Measurements from ENCODE around the gene NEK9. TPM values are rescaled to one million over a fixed set of nuclear protein-coding genes. Genes with fewer than 3 reads are reported as not detected.
"Not testable (repeated sequence)": the region's sequence is repeated elsewhere in the genome, so short reads cannot be mapped to it uniquely, and the experiment has no call there.

NEK9 gene
- 100 to 1,000 TPM; 120 to 150 (median 133) TPM for polyA plus RNA-seq (ENCODE audit: insufficient read length in 4 of 4)

- DNase-seq (ENCODE audit: low read depth in 4 of 4, low spot score in 2 of 4): peak; percentile 80 to 90 (median 85)
Measured at GRCh38 chr14:75126679-75127473, at the start of gene NEK9. Gene NEK9 (minus strand): TSS chr14:75127048. CDS start chr14:75126921, 127 bp downstream.

GRCh38 chr14:75176142-75176820 lies 49.4 kb upstream of the NEK9 start, which contains the start of gene TMED10:
Gene TMED10 (minus strand): TSS chr14:75176612. CDS start chr14:75176579, 33 bp downstream.
- DNase-seq (ENCODE audit: low read depth in 4 of 4, low spot score in 2 of 4): peak; percentile 85 to 97 (median 91)

GRCh38 chr14:75175677-75176141 lies 48.9 kb upstream of the NEK9 start:
- DNase-seq (ENCODE audit: low read depth in 4 of 4, low spot score in 2 of 4): no peak

GRCh38 chr14:75174066-75174465 lies 47.2 kb upstream of the NEK9 start:
- DNase-seq (ENCODE audit: low read depth in 4 of 4, low spot score in 2 of 4): no peak

- DNase-seq (ENCODE audit: low read depth in 4 of 4, low spot score in 2 of 4): no peak
Measured at GRCh38 chr14:75170772-75171171, 43.9 kb upstream of the NEK9 start.

GRCh38 chr14:75168586-75169335 lies 41.9 kb upstream of the NEK9 start:
- no peak for DNase-seq (ENCODE audit: low read depth in 4 of 4, low spot score in 2 of 4)

- no peak for DNase-seq (ENCODE audit: low read depth in 4 of 4, low spot score in 2 of 4)
Measured at GRCh38 chr14:75167325-75167724, 40.5 kb upstream of the NEK9 start.

- no peak for DNase-seq (ENCODE audit: low read depth in 4 of 4, low spot score in 2 of 4)
Measured at GRCh38 chr14:75165586-75166391, 38.9 kb upstream of the NEK9 start.

GRCh38 chr14:75164809-75165208 lies 38.0 kb upstream of the NEK9 start:
- no peak for DNase-seq (ENCODE audit: low read depth in 4 of 4, low spot score in 2 of 4)

- no peak for DNase-seq (ENCODE audit: low read depth in 4 of 4, low spot score in 2 of 4)
Measured at GRCh38 chr14:75163677-75164076, 36.8 kb upstream of the NEK9 start.

GRCh38 chr14:75162631-75163030 lies 35.8 kb upstream of the NEK9 start:
- no peak for DNase-seq (ENCODE audit: low read depth in 4 of 4, low spot score in 2 of 4)

- DNase-seq (ENCODE audit: low read depth in 4 of 4, low spot score in 2 of 4): no peak
Measured at GRCh38 chr14:75158843-75159614, 32.2 kb upstream of the NEK9 start.

- no peak for DNase-seq (ENCODE audit: low read depth in 4 of 4, low spot score in 2 of 4)
Measured at GRCh38 chr14:75156901-75157300, 30.1 kb upstream of the NEK9 start.

GRCh38 chr14:75156111-75156510 lies 29.3 kb upstream of the NEK9 start:
- no peak for DNase-seq (ENCODE audit: low read depth in 4 of 4, low spot score in 2 of 4)

GRCh38 chr14:75155169-75155568 lies 28.3 kb upstream of the NEK9 start:
- no peak for DNase-seq (ENCODE audit: low read depth in 4 of 4, low spot score in 2 of 4)

- no peak for DNase-seq (ENCODE audit: low read depth in 4 of 4, low spot score in 2 of 4)
Measured at GRCh38 chr14:75153295-75153694, 26.4 kb upstream of the NEK9 start.

GRCh38 chr14:75151851-75152250 lies 25.0 kb upstream of the NEK9 start:
- no peak for DNase-seq (ENCODE audit: low read depth in 4 of 4, low spot score in 2 of 4)

- not testable (repeated sequence) for DNase-seq (ENCODE audit: low read depth in 4 of 4, low spot score in 2 of 4)
Measured at GRCh38 chr14:75150637-75151036, 23.8 kb upstream of the NEK9 start.

- no peak for DNase-seq (ENCODE audit: low read depth in 4 of 4, low spot score in 2 of 4)
Measured at GRCh38 chr14:75150150-75150549, 23.3 kb upstream of the NEK9 start.

Measured in left renal cortex interstitium (tissue), 4 donors.